Lung (tissue), 12 donors: ENCODE results near the gene ADAP1. TPM values are rescaled to one million over a fixed set of nuclear protein-coding genes. Genes with fewer than 3 reads are reported as not detected.

Source experiments
- ATAC-seq: fragments of 200-7000 bp; cut with Tn5 transposase; one replicate; pipeline ENCODE4 v1.9.1; 2020; ENCODE audit warnings: moderate number of reproducible peaks; ENCODE audit not compliant: insufficient read depth, low FRiP score
- DNase-seq, 3 donors: peaks; one replicate each; pipeline ENCODE4 v3.0.0-alpha.2; 2013 to 2017
- H3K27ac ChIP-seq, 2 donors: one replicate each; pipeline ENCODE4 v1.5.1; 2013; ENCODE audit warnings: mild to moderate bottlenecking in 2 of 2, moderate library complexity in 2 of 2, control low read depth in 1 of 2, inconsistent platforms in 1 of 2, low read depth in 1 of 2, low read length in 1 of 2
- H3K27me3 ChIP-seq, 3 donors: one replicate each; pipeline ENCODE4 v1.5.1; 2013; ENCODE audit warnings: low read length in 2 of 3; ENCODE audit not compliant: control insufficient read depth in 3 of 3, insufficient read depth in 3 of 3
- H3K36me3 ChIP-seq, 4 donors: one replicate each; pipeline ENCODE4 v1.5.1; 2013; ENCODE audit warnings: low read length in 4 of 4, mild to moderate bottlenecking in 1 of 4, moderate library complexity in 1 of 4; ENCODE audit not compliant: control insufficient read depth in 4 of 4, insufficient read depth in 4 of 4
- H3K4me1 ChIP-seq, 5 donors: one replicate each; pipeline ENCODE4 v1.5.1; 2013; ENCODE audit warnings: low read length in 5 of 5, mild to moderate bottlenecking in 2 of 5, moderate library complexity in 1 of 5; ENCODE audit not compliant: control insufficient read depth in 5 of 5, insufficient read depth in 5 of 5
- H3K4me3 ChIP-seq: one replicate; pipeline ENCODE4 v1.5.1; 2013; ENCODE audit warnings: mild to moderate bottlenecking, control low read depth, moderate library complexity
- H3K9ac ChIP-seq, 2 donors: one replicate each; pipeline ENCODE4 v1.5.1; 2013; ENCODE audit warnings: low read length in 2 of 2, control low read depth in 1 of 2; ENCODE audit not compliant: insufficient read depth in 1 of 2
- H3K9me3 ChIP-seq, 4 donors: one replicate each; pipeline ENCODE4 v1.5.1; 2013; ENCODE audit warnings: low read length in 3 of 4, mild to moderate bottlenecking in 1 of 4, moderate library complexity in 1 of 4; ENCODE audit not compliant: control insufficient read depth in 4 of 4, insufficient read depth in 3 of 4
- WGBS, 2 donors: extraction: QIAGEN DNeasy Blood & Tissue Kit; methylation state at CpG; one replicate each; pipeline ENCODE4 v1.1.7; 2013; 5-methylcytosine and 5-hydroxymethylcytosine counted together
- polyA plus RNA-seq, 2 donors: library from polyadenylated mRNA; stranded (reverse); fragments of 200-250 nt; gene quantifications; one replicate each; pipeline ENCODE4 v1.2.1, GENCODE V29; 2013
- total RNA-seq, 2 donors: library from RNA; depleted of rRNA in 1 of 2; stranded (reverse); fragments of >200 nt in 1 of 2; gene quantifications; one replicate each; pipeline ENCODE4 v1.2.1, GENCODE V29; 2014 to 2021
- TF ChIP-seq, protein P1 (sequence below): IDR thresholded peaks from 2 replicates; pipeline ENCODE4 v1.5.1; 2012; ENCODE audit warnings: mild to moderate bottlenecking; ENCODE audit errors: control extremely low read depth, extremely low read depth
- donor health status: control.
- donor health status: control.
- donor health status: Bipolar disorder and iron deficiency.
- donor health status: healthy.
- donor health status: DM: yes; HTN: yes; CAD: no.

The ADAP1 gene
- total and polyA plus RNA-seq, 4 donors: 11.5 to 39.0 (median 32.6) TPM

DNA sequence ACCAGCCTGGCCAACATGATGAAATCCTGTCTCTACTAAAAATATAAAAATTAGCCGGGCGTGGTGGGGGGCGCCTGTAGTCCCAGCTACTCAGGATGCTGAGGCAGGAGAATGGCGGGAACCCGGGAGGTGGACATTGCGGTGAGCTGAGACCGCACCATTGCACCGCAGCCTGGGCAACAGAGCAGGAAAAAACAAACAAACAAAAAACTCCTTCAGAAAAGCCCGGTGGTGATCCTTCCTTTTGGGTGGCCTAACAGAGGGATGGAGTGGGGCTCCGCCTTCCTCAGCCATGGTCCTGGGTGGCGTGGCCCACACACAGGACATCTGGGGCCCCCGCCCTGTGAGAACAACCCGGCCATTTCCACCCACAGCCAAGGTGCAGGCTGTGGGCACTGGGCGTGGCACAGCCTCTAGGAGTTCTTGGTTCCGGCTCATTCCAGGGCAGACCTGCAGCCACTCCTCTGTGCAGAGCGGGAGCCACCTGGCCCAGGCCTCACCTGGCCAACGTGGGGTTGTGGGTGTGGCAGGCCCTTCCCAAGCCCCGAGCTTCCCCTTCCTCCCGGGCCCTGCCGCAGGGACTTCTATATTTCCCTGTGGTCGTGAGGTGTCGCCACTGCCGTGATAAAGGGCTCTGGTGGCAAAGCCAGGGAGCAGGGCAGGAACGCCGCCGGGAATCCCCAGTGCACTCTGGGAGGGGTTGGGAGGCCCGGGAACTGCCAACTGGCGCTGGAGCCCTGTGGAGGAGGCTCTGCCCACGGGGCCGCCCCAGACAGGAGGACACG lies 40.6 kb downstream of the ADAP1 start:
- no peak overlapping the region for H3K27ac ChIP-seq
- H3K27me3 ChIP-seq: peaks cover 0 to 5% (median 0%) of the 10 kb centered on the region in 3 donors
- peaks cover 0 to 2% (median 0%) of the 10 kb centered on the region in 4 donors for H3K9me3 ChIP-seq
- H3K4me1 ChIP-seq: peaks cover 0 to 8% (median 0%) of the 10 kb centered on the region in 5 donors
- H3K36me3 ChIP-seq: peaks cover 0 to 4% (median 0%) of the 10 kb centered on the region in 4 donors
- TF ChIP-seq, protein P1, sequence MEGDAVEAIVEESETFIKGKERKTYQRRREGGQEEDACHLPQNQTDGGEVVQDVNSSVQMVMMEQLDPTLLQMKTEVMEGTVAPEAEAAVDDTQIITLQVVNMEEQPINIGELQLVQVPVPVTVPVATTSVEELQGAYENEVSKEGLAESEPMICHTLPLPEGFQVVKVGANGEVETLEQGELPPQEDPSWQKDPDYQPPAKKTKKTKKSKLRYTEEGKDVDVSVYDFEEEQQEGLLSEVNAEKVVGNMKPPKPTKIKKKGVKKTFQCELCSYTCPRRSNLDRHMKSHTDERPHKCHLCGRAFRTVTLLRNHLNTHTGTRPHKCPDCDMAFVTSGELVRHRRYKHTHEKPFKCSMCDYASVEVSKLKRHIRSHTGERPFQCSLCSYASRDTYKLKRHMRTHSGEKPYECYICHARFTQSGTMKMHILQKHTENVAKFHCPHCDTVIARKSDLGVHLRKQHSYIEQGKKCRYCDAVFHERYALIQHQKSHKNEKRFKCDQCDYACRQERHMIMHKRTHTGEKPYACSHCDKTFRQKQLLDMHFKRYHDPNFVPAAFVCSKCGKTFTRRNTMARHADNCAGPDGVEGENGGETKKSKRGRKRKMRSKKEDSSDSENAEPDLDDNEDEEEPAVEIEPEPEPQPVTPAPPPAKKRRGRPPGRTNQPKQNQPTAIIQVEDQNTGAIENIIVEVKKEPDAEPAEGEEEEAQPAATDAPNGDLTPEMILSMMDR: no peak
- H3K9ac ChIP-seq: no peak overlapping the region
- no peak overlapping the region for H3K4me3 ChIP-seq
- 69 to 74% methylated on average over 31 of the region's 31 CpGs for WGBS, 2 donors
- DNase-seq (no peak), ATAC-seq (peak; percentile 13)

DNA sequence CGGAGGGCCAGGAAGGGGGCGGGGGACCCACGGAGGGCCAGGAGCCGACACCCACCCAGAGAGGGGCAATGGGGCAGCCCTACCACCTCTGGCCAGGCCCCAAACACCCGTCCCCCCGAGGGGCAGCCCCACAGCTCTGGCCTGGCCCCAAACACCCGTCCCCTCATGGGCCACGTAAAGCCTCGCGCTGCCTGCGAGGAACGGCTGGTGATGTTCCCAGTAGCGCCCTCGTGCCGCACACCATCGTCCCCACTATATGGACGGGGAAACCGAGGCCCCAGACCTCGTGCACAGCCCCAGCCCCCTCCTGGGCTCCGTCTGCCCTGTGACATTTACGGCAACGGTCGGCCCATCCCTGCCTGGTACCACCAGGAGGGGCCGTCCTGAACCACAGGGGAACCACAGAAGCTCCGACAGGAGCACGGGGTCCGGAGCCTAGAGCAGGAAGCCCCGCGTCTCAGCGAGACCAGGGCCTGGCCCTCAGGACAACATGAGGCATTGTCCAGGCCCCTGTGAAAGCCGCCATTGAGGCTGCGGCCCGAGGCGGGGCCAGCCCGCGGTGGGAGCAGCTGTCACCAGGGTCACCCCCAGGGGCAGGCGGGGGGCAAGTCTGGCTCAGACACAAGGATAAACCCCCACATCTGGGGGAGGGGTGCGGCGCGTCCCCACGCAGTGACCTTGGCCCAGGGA lies 42.5 kb downstream of the ADAP1 start:
- no peak overlapping the region for H3K4me3 ChIP-seq
- H3K27ac ChIP-seq: no peak overlapping the region
- no peak for ATAC-seq
- 89 to 91% methylated on average over 39 to 41 of the region's 41 CpGs for WGBS, 2 donors
- TF ChIP-seq, protein P1: no peak
- H3K27me3 ChIP-seq: peaks cover 0 to 5% (median 0%) of the 10 kb centered on the region in 3 donors
- no peak overlapping the region for H3K9ac ChIP-seq
- H3K4me1 ChIP-seq: peaks cover 0 to 8% (median 0%) of the 10 kb centered on the region in 5 donors
- DNase-seq: no peak
- peaks cover 0 to 2% (median 0%) of the 10 kb centered on the region in 4 donors for H3K9me3 ChIP-seq
- H3K36me3 ChIP-seq: peaks cover 0 to 4% (median 0%) of the 10 kb centered on the region in 4 donors

DNA sequence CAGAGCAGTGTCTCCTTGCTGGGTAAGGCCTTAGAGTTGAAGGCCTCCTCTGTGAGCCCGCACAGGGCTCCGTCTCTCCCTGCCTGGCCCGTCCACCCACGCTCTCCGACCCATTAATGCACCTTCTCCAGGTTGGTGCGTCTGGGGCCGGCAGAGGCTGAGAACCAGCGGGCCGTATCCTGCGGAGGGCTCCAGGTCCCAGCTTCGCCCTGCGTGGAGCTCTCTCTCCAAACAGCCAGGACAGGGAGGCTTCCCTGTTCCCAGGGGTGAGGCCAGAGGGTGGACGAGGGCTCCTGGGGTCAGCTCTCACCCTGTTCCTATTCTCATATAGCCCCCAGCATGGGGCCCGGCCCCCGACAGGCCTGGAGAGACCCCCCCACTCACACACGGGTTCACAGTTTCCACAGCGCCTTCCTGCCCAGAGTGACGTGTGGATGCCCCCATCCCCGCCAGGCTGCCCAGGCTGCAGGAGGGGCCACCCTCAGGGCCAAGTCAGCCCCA lies 43.5 kb downstream of the ADAP1 start:
- WGBS, 2 donors: 78 to 87% methylated on average over 18 to 19 of the region's 19 CpGs
- ATAC-seq (no peak), DNase-seq (no peak)
- Histone ChIP-seq H3K36me3 (peaks cover 0 to 4% (median 0%) of the 10 kb centered on the region in 4 donors), H3K27ac (no peak overlapping the region), H3K27me3 (peaks cover 0 to 5% (median 0%) of the 10 kb centered on the region in 3 donors), H3K4me3 (no peak overlapping the region), H3K9me3 (peaks cover 0 to 2% (median 0%) of the 10 kb centered on the region in 4 donors), H3K4me1 (peaks cover 0 to 2% (median 0%) of the 10 kb centered on the region in 5 donors), H3K9ac (no peak overlapping the region)
- TF ChIP-seq, protein P1: no peak
